ENCODE measurements around the gene HIPK2.

Gene HIPK2

GRCh38 chr7:139645572-139646523 lies 131.9 kb downstream of the HIPK2 start:
- peak; percentile 80 to 81 for DNase-seq

DNA sequence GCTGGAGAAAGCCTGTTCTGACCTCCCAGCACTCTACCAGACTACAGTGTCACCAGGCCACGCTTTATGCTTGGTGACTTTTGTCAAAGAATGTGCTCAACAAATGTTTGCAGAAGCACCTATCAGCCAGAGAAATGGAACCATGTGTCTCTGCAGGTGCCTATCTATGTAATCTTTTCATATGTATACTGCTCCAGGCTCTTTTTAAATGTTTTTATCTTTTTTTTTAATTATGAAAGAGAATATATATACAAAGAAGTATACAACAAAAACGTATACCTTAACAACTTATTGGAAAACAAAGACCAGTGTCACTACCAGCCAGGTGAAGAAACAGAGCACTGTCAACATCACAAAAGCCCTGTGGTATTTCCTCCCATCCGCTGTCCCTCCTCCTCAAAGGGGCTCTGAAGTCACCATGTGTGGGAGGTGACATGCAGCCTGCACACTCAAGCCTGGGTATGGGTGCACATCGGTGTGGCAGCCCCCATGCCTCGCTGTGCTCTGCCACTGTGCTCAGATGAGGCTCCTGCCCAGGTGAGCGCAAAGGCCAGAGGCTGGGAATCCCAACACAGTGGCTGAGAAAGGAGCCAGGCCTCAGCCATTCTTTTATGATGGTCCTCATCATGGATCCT lies 133.7 kb downstream of the HIPK2 start:
- DNase-seq: no peak

- no peak for DNase-seq
These were observed 135.5 kb downstream of the HIPK2 start for GRCh38 chr7:139642283-139642682.

DNA sequence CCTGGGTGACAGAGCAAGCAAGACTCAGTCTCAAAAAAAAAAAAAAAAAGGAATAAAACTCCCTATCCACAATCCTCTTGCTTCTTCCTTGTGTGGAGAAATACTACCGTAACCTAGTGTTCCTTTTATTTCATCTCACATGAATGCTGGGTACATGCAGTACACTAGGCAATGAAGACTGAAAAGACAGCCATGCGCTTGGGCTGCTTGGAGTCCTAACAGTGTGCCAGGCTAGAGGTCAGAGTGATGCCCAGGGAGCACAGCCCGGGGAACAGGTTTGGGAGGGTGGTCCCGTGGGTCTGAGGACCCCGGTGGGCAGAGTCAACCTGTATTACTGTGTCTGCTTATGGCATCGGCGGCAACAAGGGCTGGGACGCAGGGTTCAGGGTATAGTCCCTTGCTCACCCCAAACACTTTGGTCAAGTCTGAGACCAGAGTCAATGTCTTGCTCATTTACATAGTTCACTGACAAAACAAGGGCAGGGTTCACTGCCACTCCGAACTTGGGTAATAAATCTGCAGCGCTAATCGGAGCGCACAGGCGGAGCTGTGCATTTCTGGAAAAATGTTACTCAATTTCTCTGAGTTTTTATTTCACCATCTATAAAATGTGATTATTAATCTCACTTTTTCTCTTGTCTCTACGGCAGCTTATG lies 136.3 kb downstream of the HIPK2 start:
- no peak for DNase-seq

GRCh38 chr7:139640681-139641080 lies 137.1 kb downstream of the HIPK2 start:
- DNase-seq: no peak

- no peak for DNase-seq
These were observed 138.2 kb downstream of the HIPK2 start for GRCh38 chr7:139639563-139639962.

DNA sequence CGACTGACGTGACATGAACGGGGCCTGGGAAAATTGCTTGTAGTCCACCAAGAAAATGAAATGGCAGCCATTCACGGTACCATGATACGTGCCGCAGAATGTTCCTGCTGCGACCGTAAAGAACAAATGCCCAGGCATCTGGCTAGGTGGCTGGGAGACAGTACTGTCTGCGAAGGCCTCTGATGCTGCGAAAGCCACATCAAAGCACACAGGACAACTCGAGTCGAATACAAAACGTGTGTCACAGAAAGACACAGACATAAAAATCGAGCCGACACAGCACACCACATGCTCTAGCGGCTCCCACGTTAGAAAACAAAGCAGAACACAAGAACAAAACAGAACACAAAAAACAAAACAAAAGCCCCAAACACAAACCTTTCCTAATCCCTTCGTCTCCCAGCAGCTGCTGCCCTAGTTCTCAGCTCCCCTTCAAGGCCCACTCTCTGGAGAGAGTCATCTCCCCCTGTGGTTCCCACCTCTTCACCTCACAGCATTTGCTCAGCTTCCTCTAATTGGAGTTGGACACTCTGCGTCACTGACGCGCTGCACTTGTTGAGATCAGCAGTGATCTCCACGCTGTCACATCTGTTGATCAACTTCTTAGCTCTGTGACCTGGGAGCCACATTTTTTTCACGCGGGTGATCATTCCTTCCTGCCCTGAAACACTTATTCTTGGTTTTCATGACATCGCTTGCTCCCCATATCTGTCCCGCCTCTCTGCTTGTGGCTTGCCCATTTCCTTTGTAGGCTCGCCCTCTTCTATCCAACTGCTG lies 142.1 kb downstream of the HIPK2 start:
- DNase-seq: peak; percentile 63 to 69

- no peak for DNase-seq
These were observed 143.7 kb downstream of the HIPK2 start for GRCh38 chr7:139634087-139634486.

DNA sequence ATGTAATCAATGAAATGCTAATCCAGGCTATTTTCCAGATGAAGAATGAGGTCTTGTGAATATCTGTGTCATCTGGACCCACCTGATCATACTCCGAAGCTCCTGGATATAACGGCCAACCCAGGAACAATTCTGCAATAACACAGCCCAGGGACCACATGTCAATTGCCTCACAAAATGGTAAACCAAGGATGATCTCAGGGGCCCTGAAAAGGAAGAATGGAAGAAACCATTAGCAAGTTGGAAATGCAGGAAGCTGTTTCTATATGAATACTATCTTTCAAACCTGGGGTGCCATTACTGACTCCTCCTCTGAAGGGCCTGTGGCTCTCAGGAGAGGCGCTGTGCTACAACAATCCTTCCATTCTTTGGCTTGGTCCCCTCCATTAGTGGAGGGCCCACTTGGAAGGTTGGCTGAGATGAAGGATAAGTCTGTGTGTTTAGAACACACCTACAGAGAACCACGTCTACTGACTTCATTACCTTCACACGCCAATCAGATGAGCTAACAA lies 146.2 kb downstream of the HIPK2 start:
- no peak for DNase-seq

DNA sequence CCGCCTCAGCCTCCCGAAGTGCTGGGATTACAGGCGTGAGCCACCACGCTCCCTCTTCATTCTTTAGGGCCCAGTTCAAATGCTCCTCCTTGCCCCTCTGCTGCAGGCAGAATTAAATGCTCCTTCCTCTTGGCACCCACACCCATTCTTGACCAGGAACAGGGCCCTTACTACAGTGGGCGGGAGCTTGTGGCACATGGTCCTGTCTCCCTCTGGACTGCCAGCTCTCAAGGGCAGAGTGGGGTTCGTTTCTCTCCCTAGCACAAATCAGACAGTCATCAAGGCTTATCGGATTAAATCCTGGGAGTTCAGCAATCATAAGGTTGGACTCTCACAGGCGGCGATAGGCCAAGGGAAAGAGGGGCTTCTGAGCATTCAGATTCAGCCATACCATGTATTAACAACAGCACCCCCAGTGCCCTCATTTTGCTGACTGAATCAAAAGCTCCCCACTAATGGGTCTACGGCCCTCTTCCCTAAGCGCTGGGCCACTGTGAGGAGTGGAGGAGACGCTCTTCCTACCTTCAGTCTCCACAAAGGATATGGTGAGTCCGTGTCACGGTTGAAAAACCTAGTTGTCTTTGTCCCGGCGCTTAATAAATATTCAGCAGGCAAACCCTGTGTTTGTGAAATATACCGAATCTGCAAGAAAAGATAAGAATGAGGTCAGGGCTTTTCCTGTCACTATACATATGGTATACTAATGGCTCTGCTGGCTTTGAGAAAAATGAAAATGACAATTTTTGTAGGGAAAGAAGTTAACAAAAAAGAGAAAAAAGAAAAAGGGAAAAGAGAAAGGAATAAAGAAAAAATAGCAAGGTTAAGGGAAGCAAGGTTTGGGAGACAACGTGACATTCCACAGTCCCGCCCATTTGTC lies 146.9 kb downstream of the HIPK2 start:
- no peak for DNase-seq

- no peak for DNase-seq
These were observed 148.3 kb downstream of the HIPK2 start for GRCh38 chr7:139629392-139630082.

DNA sequence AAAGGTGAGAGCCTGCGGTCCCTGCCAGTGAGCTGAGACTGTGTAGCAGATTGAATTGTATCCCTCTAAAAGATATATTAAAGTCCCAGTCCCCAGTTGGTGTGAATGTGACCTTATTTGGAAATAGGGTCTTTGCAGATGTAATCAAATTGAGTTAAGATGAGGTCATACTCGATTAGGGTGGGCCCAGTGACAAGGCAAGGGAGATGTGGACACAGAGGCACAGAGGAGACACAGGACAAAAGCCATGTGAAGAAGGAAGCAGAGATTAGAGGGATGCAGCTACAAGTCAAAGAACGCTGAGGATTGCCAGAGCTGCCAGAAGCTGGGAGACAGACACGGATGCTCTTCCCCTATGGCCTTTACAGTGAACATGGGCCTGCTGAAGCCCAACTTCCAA lies 150.0 kb downstream of the HIPK2 start:
- no peak for DNase-seq

- no peak for DNase-seq
These were observed 151.0 kb downstream of the HIPK2 start for GRCh38 chr7:139626817-139627216.

GRCh38 chr7:139623518-139623917 lies 154.3 kb downstream of the HIPK2 start:
- DNase-seq: no peak

DNA sequence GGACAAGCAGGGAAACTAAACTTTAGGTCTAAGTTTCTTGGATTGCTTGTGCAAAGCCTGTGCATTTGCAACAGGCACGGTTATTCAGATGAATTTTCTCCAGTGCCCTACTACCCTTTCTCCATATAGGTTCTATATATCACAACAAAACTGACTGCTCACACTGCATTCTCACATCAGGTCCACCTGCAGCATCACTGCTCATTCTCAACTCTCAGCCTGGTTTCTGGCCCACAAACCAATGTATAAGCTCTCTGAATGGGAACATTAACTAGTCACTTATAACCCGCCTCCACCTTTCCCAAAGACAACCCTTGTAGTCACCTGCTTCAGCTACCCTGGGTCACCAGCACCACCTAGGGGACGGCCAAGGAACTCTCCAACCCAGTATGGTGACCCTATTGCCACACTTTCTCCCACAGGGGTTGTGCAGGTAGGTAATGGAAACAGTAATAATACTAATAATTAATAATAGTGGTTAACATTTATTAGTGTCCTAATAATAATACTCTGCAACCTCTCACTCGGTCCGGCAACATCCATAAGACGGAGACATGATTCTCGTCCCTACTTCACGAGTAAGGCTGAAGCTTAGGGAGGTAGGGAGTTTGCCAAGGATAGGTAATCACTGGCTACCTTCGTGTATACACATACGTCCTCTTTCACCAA lies 157.0 kb downstream of the HIPK2 start:
- peak; percentile 56 to 58 for DNase-seq

DNA sequence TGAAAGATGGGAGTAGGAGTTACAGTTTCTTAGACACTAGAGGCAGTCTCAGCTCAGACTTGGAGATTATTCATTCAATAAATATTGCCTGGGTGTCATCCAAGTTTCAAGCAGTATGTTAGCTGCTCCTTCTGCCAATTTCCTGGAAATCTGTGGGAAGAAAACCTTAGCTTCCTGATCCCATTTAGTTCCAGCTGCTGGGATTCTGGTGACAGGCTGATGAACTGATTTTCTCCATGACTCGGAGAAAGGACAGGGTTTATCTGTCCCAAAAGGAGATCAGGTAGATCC lies 158.5 kb downstream of the HIPK2 start:
- DNase-seq: no peak

- DNase-seq: peak; percentile 38 to 46
These were observed 159.1 kb downstream of the HIPK2 start for GRCh38 chr7:139618482-139619366.

DNA sequence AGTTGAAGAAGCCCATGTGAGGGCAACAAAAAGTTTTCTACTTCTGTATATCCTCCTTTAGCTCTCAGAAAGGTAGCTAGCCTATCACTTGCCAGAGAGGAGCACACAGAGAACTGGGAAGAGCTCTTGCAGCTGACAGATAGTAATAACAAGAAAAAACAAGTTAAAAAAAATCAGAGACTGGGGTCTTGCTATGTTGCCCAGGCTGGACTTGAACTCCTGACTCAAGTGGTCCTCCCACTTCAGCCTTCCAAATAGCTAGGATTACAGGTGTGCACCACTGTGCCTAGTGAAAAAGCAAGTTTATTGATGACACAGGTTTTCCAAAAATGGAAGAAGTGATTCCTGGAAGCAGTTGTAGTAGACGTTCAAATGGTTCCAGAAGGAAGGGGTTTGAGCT lies 160.7 kb downstream of the HIPK2 start:
- no peak for DNase-seq

DNA sequence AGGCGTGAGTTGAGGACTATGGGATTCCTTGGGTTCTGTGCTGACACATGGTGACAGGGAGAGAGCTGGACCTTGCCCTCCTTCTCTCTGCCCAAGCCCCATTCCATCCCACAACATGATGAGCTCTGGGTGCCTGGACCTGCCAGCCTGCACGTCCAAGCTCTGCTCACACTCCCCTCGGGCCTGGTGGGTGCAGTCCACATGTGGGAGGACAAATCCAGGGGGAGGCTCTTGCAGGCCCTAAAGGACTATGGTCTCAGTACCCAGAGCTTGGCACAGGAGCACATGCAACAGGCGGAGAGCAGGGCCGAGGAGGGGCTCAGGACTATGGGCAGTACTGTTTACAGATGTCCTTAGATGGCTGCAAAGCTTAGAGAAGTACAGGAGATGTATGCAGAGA lies 162.9 kb downstream of the HIPK2 start:
- DNase-seq: no peak

GRCh38 chr7:139613971-139614411 lies 163.8 kb downstream of the HIPK2 start:
- DNase-seq: no peak

All from activated CD4-positive, alpha-beta T cell treated with anti-CD3 and anti-CD28 coated beads, Interleukin-2, amount 50 U/mL, for 4 hours (primary cell).